Measurements from ENCODE around the gene ACKR4. TPM values are rescaled to one million over a fixed set of nuclear protein-coding genes. Genes with fewer than 3 reads are reported as not detected.
A peak's percentile ranks its signal among the peaks of the same experiment; 100 is the strongest.
"Not testable (repeated sequence)": the region's sequence is repeated elsewhere in the genome, so short reads cannot be mapped to it uniquely, and the experiment has no call there.

ACKR4 gene
- 1.6 TPM for total RNA-seq
- long read RNA-seq, partial matches to known transcripts: 0 of 2 reads
- long read RNA-seq, other reads (novel, unspliced or antisense): 0 of 2 reads

GRCh38 chr3:132596816-132597433 is at the start of gene ACKR4:
Gene ACKR4, plus strand, starts transcription at chr3:132597270. Its CDS starts 3,128 bp downstream, at chr3:132600398.
- intact Hi-C loops (cut with DNase I): no loop called here
- no peak for DNase-seq (ENCODE audit: low spot score)

DNA sequence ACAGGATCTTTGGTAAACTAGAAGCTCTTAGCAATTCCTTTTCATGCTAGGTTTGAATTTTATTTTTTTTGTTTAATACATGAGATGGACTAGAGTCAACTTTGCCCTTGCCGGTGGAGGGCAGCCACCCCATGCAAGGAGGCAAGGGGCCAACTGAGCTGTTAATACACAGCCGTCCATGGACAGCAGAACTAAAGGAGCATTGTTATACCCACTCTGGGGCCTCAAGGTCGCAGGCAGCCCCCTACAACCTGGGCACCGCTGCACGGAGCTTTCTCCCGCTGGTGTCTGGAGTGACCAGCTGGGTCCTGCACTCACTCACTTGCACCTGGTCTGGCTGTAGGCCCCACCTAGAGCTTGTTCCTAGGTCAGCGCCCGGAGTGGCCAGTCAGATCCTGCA is 47.9 kb upstream of the ACKR4 start:
- no peak for DNase-seq (ENCODE audit: low spot score)
- intact Hi-C loops (cut with DNase I): no loop called here

- DNase-seq (ENCODE audit: low spot score): no peak
- intact Hi-C loops (cut with DNase I): no loop called here
These were observed 47.0 kb upstream of the ACKR4 start for GRCh38 chr3:132549890-132550578.

DNA sequence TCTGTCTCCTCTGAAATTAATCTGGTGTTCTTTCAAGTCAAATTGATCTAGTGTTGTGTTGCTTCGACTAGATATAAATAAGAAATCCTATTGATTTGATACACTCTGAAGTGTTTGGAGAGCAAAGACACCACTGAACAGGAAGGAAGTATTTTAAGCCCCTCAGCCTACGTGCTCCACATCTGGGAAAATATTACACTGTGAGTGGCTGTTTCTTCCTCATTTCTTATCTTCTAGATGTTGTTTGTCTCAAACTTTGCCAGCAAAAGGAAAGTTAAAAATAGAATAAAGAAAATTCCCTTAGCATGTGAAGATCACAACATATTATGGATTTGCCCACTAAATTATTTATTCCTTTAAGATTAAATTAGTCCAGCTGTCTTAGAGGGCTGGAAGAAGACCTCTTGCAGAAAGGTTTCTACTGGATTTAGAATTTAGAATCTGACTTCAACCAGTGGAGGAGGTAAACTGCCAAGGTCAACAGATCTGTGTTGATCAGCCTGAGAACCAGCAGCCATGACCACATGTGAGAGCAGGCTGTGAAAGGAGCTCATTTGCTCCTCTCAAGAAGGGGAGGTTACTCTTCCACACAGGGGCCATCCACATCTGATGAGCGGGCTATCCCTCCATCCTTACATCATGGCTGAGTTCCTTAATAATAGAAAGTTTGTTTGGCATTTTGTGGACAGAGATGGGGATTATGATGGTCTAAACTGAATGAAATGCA is 46.3 kb upstream of the ACKR4 start:
- intact Hi-C loops (cut with DNase I): no loop called here
- DNase-seq (ENCODE audit: low spot score): no peak

- no peak for DNase-seq (ENCODE audit: low spot score)
These were observed 43.2 kb upstream of the ACKR4 start for GRCh38 chr3:132553826-132554225.

DNA sequence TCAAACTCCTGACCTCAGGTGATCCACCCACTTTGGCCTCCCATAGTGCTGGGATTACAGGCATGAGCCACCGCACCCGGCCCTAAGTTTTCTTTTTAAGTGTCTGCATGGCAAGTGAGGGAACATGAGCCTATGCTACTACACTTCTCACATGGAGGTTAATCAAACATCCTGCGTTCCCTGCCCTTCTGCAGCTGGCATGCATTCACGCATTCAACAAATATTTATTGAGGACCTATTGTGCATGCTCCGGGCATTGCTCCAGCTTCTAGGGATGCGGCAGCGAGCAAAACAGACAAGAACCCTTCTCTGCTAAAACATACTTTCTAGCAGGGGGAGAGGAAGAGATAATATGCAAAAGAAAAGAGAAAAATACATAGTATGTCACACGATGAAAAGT is 42.6 kb upstream of the ACKR4 start:
- DNase-seq (ENCODE audit: low spot score): no peak
- intact Hi-C loops (cut with DNase I): no loop called here

More at GRCh38 chr3:132553826-132554225, 43.2 kb upstream of the ACKR4 start:
- intact Hi-C loops (cut with DNase I): no loop called here

DNA sequence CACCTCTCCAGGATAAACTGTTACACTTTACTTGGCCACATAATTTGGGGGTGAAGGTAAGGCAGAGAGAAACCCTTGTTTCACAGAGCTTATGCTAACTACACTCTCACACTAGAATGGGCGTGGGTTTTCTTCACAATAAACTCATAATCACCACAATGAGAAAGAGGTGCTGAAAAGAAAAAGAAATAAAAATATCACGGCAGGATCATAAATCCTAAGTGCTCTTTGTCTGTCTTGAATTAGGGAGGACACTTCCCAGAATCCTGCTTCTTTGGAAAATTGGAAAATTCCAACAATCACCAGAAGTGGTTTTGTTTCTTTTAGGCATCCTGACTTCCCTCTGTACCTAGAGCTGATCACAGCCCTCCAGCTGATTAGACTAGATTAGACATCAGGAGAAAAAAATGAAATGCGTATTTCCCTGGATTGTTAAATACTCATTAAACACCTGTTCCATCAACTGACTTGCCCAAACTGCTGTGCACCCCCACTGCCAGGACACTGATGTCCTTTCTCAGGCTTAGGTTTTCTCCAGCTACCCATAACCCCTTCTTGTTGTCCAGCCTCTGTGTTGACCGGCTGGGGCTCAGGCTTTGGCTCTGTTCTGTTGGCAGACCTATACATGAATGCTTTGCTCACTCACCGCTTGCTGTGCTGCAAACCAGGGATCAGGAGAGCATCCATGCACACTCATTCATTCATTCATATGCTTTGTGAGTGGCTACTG is 41.6 kb upstream of the ACKR4 start:
- DNase-seq (ENCODE audit: low spot score): no peak
- intact Hi-C loops (cut with DNase I): no loop called here

GRCh38 chr3:132556036-132556386 is 41.1 kb upstream of the ACKR4 start:
- intact Hi-C loops (cut with DNase I); DNase-seq (ENCODE audit: low spot score): not testable (repeated sequence)

- intact Hi-C loops (cut with DNase I): no loop called here
- peak; percentile 80 for DNase-seq (ENCODE audit: low spot score)
These were observed 40.4 kb upstream of the ACKR4 start for GRCh38 chr3:132556508-132557159.

DNA sequence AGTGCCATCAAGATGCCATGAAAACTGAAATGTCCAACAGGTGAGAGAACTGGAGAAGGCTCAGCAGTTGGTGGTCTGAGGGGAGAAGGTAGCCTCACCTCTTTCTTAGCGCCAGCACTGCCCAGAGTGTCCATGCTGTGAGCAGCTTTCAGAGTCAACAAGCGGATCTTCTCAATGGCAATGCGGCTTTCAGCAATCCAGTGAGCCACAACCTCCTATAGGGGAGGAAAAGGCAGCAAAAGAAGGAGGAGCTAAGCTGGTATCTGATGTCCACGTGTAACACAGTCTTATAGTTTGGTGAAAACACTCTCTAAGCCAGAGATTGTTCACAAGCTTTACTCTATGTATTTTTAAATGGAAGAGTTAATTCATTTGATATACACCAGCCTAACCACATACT is 36.1 kb upstream of the ACKR4 start:
- intact Hi-C loops (cut with DNase I): no loop called here
- no peak for DNase-seq (ENCODE audit: low spot score)

DNA sequence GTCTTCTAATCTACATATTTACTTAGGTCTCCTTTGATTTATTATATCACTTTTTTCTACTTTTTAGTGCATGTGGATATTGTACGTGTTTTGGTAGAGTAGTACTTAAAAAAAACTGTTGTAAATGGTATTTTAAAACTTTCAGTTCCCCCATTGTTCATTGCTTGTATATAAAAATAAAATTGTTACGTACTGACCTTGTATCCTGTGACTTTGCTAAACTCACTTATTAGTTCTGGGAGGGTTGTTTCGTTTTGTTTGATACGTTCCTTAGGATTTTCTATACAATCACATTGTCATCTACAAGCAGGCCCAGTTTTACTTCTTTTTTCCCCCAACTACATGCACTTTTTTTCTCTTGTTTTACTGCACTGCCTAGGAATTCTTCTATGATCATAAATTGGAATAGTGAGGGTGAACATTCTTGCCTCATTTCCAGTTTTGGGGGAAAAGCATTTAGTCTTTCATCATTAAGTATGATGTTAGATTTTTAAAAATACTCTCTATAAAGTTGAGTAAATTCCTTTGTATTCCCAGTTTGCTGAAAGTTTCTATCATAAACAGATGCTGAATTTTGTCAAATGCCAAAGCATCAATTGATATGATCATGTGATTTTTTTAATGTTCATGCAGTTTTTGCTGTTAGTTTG is 33.5 kb upstream of the ACKR4 start:
- intact Hi-C loops (cut with DNase I): no loop called here
- no peak for DNase-seq (ENCODE audit: low spot score)

DNA sequence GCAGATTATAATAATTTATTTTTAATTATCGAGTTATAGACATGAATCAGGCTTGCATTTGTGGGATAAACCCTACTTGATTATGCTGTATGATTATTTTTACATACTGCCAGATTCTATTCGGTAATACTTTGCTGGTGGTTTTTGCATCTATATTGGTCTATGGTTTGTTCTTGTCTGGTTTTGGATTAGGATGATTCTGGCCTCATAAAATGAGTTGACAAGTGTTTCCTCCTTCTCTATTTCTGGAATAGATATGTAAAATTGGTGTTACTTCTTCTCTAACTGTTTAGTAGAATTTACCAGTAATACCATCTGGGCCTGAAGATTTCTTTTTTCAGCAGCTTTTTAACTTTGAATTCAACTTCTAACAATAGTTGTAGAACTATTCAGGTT is 33.0 kb upstream of the ACKR4 start:
- DNase-seq (ENCODE audit: low spot score): no peak
- intact Hi-C loops (cut with DNase I): no loop called here

- intact Hi-C loops (cut with DNase I): no loop called here
- DNase-seq (ENCODE audit: low spot score): no peak
These were observed 28.6 kb upstream of the ACKR4 start for GRCh38 chr3:132568422-132568821.

DNA sequence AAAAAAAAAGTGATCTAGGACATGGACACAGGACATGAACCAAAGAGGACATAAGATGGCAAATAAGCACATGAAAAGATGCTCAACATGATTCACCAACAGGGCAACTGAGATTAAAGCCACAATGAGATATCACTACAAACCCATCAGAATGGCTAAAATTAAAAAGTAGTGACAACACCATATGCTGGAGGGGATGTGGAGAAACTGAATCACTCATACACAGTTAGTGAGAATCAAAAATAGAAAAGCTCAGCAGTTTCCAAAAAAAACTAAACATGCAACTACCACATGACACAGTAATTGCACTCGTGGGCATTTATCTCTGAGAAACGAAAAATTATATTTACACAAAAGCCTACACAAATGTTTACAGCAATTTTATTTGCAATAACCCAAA is 27.9 kb upstream of the ACKR4 start:
- intact Hi-C loops (cut with DNase I): no loop called here
- no peak for DNase-seq (ENCODE audit: low spot score)

GRCh38 chr3:132569580-132569979 is 27.5 kb upstream of the ACKR4 start:
- no peak for DNase-seq (ENCODE audit: low spot score)
- intact Hi-C loops (cut with DNase I): no loop called here

- DNase-seq (ENCODE audit: low spot score): no peak
- intact Hi-C loops (cut with DNase I): no loop called here
These were observed 27.1 kb upstream of the ACKR4 start for GRCh38 chr3:132570016-132570415.

DNA sequence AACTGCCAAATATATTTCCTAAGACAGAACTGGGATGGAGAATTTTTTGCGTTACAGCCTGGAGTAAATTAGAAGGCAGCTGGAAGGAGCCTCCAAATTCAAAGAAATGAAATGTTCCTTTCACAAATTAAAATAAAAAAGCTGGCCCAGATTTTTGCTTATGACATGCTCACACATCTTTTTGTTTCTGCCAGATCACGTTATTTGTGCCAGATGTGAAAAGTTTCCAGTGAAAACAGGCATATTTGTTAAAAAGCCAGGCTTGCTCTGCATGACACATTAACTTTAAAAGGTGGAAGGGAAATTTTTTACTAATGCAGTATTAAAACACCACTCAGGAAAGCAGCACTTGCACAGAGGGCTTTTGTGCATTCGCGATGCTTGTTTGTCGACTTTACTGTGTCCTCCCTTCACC is 23.3 kb upstream of the ACKR4 start:
- intact Hi-C loops (cut with DNase I): no loop called here
- no peak for DNase-seq (ENCODE audit: low spot score)

DNA sequence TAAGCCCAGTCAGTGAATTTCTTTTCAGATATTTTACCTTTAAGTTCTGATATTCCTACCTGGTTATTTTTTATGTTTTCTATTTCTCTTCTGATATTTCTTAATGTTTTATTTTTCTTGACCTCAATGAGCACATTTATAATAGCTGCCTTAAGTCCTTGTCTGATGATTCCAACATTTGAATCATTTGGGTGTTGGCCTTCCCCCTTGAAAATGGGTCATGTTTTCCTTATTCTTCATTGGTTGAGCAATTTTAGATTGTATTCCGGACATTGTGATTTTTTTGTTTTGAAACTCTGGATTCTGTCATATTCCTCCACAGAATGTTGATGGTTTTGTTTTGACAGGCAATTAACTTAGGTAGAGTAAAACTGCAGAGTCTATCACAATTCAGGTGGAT is 9.7 kb upstream of the ACKR4 start:
- no peak for DNase-seq (ENCODE audit: low spot score)
- intact Hi-C loops (cut with DNase I): no loop called here

DNA sequence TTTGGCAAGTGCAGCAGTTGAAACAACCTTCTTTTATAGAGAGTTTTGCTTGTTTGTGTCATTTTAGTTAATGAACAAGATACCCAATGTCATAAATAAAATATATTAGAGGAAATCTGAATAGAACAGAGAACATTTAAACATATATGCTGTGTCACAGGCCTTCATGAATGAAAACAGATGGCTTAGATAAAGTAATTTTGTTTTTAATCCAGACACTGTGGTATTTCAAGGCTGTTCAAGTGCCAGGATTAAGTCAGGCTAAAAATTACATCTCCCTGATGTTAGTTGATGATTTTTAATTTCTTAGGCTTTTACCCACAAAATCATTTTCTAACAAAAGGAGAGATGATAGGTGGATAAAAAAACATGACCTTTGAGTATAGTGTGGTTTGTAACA is 4.9 kb upstream of the ACKR4 start:
- no peak for DNase-seq (ENCODE audit: low spot score)
- intact Hi-C loops (cut with DNase I): no loop called here
